ENCODE measurements around the gene AMDHD1.
A peak's percentile ranks its signal among the peaks of the same experiment; 100 is the strongest.

Gene AMDHD1

DNA sequence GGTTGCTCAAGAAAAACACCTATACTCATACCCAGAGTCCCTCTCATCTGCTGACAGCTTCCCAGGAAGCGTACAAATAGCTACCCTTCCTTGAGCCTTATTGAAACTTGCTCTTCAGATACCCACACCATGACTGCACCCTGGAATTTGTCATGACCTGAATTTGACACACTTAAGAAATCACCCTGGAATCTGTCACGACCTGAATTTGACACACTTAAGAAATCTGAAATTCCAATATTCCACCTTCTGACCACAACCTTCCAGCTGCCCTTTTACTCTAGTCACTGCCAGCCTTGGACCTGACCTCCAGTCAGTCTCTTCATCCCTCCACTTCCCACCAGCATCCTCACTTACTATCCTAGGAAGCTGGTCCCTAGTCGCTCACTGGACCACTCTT lies 54.1 kb downstream of the AMDHD1 start:
- in situ Hi-C loops (cut with HindIII; ENCODE audit: low sequenced_read_pairs): no loop called here
- TF ChIP-seq, protein P1, sequence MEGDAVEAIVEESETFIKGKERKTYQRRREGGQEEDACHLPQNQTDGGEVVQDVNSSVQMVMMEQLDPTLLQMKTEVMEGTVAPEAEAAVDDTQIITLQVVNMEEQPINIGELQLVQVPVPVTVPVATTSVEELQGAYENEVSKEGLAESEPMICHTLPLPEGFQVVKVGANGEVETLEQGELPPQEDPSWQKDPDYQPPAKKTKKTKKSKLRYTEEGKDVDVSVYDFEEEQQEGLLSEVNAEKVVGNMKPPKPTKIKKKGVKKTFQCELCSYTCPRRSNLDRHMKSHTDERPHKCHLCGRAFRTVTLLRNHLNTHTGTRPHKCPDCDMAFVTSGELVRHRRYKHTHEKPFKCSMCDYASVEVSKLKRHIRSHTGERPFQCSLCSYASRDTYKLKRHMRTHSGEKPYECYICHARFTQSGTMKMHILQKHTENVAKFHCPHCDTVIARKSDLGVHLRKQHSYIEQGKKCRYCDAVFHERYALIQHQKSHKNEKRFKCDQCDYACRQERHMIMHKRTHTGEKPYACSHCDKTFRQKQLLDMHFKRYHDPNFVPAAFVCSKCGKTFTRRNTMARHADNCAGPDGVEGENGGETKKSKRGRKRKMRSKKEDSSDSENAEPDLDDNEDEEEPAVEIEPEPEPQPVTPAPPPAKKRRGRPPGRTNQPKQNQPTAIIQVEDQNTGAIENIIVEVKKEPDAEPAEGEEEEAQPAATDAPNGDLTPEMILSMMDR (IDR thresholded peaks at IDR 0.05; ENCODE audit: low read depth, low read length): no peak
- no peak overlapping the region for H3K4me3 ChIP-seq (ENCODE audit: low read depth, low read length)
- DNase-seq (ENCODE audit: low read depth, low spot score): no peak

DNA sequence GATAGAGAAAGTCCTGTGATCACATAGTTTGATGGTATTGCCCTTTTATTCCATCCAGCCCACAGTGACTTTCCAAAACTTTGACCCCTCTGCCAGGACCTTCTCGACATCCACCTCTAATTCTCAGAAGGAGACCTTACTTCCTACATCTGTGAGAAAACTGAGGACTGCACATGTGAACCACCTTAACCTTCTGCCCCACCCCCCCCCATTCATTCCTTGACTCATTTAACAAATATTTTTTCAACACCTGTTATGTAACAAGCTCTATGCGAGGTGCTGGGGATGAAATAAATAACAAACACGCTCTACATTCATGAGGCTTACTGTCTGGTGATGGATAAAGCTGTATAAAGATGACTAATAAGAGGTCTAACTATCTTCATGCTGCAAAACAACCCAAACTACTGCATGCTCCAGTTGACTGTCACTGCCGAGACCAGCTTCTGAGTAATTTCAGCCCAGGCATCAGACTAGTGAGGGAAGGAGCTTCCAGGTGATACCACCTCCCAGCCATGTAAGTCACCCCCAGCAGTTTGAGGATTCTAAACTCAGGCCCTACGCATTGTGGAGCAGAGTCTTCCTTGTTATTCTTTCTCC lies 54.9 kb downstream of the AMDHD1 start:
- in situ Hi-C loops (cut with HindIII; ENCODE audit: low sequenced_read_pairs): no loop called here

DNA sequence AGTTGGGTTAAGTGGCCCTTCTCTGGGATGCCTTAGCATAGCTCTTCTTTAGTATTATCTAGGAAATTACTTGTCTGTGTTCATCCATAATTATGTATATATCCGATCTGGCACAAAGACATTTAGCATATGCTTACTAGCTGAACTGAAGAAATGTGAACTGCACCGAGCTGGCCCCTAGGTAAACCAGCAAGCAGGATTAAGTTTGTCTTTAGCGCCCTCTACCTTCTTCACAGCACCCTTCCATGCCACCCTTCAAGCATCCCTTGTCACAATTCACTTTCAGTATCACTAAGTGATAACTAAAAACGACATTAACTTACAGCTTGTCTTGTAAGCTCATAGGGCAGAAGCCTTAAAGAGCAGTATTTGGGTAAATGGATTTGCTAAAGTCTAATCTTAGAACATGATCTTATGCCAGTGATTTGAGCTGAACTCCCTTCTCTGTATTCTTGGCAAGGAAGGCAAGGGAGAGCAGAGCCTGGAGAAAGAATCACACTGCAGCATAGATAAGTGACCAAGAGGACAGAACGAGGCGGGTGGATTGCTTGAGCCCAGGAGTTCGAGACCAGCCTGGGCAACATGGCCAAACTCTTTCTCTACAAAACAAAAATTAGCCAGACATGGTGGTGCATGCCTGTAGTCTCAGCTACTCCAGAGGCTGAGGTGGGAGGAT lies 55.6 kb downstream of the AMDHD1 start:
- H3K4me3 ChIP-seq (ENCODE audit: low read depth, low read length): no peak overlapping the region
- peak; percentile 61 for DNase-seq (ENCODE audit: low read depth, low spot score)
- TF ChIP-seq, protein P1 (IDR thresholded peaks at IDR 0.05; ENCODE audit: low read depth, low read length): peak; percentile 71
- in situ Hi-C loops (cut with HindIII; ENCODE audit: low sequenced_read_pairs): no loop called here

More for the DNA sequence above, 54.9 kb downstream of the AMDHD1 start:
- TF ChIP-seq, protein P1 (IDR thresholded peaks at IDR 0.05; ENCODE audit: low read depth, low read length): no peak
- H3K4me3 ChIP-seq (ENCODE audit: low read depth, low read length): no peak overlapping the region
- no peak for DNase-seq (ENCODE audit: low read depth, low spot score)

DNA sequence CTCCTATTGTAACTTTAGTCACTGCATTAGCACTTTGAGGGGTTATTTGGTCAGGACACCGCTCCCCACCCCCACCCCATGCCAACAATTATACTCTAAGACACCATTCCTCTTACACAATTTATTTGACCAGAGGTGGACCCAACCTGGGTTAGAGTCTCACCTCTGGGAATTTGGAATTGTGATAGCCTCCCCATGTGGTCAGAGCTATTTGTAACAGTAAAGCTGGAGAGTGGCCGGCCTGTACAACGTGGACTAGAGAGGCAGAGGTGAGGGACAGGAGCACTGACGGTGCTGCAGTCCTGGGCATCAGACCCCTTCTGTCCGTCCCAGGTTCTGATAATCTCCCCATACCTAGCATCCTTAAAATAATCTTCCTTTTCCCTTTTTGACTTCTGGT lies 56.4 kb downstream of the AMDHD1 start:
- in situ Hi-C loops (cut with HindIII; ENCODE audit: low sequenced_read_pairs): no loop called here
- DNase-seq (ENCODE audit: low read depth, low spot score): no peak
- TF ChIP-seq, protein P1 (IDR thresholded peaks at IDR 0.05; ENCODE audit: low read depth, low read length): no peak
- H3K4me3 ChIP-seq (ENCODE audit: low read depth, low read length): no peak overlapping the region

DNA sequence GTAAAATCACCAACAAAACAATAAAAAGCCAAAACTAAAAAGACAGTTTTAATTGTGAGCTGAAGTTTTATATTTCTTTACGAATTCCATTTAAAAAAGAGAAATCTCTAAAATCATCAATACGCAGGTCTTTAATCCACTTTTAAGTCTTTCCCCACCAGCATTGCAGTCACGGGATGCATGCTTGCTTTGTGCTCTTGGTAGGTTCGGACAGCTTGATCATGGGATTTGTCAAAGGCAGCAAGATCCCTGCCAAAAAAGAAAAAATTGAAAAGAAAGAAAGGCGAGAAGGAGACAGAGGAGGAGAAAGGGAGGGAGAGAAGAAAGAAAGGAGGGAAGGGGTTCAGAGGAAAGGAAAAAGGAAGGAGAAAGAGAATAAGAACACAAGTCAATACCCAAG lies 57.7 kb downstream of the AMDHD1 start:
- TF ChIP-seq, protein P1 (IDR thresholded peaks at IDR 0.05; ENCODE audit: low read depth, low read length): no peak
- DNase-seq (ENCODE audit: low read depth, low spot score): no peak
- H3K4me3 ChIP-seq (ENCODE audit: low read depth, low read length): no peak overlapping the region
- in situ Hi-C loops (cut with HindIII; ENCODE audit: low sequenced_read_pairs): no loop called here

DNA sequence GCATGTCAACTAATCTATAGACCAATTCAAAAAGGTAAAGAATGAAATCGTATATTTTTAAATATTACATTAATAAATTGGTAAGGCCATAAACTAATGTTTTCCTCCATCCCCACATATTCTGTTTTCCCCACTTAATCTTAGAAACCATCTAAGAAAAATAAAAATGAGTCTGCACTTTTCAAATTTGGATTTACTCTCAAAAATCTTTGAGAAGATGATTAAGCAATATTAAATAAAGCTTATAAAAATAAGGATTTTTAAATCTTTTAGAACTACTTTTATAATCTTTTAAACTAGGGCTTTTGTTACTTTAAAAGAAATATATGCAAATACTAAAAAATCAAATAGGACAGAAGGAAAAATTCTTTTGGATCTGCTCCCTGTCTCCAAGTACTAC lies 63.6 kb downstream of the AMDHD1 start:
- TF ChIP-seq, protein P1 (IDR thresholded peaks at IDR 0.05; ENCODE audit: low read depth, low read length): no peak
- H3K4me3 ChIP-seq (ENCODE audit: low read depth, low read length): no peak overlapping the region
- no peak for DNase-seq (ENCODE audit: low read depth, low spot score)
- in situ Hi-C loops (cut with HindIII; ENCODE audit: low sequenced_read_pairs): no loop called here

All from astrocyte of the spinal cord (primary cell).